ENCODE data around the gene CCDC178. TPM values are rescaled to one million over a fixed set of nuclear protein-coding genes. Genes with fewer than 3 reads are reported as not detected.

The CCDC178 gene
- total RNA-seq, 2 experiments from 2014 or later = not detected

GRCh38 chr18:33304277-33304676, 136.2 kb downstream of the CCDC178 start:
- no peak for TF ChIP-seq CTCF (IDR thresholded peaks at IDR 0.05)
- DNase-seq (no peak), ATAC-seq (no peak)
- Mint-ChIP-seq H3K27ac (no peak overlapping the region), H3K27me3 (no peaks in the 10 kb centered on the region), H3K36me3 (ENCODE audit: low read depth) (no peaks in the 10 kb centered on the region), H3K4me3 (no peak overlapping the region), H3K9me3 (peaks cover 13% of the 10 kb centered on the region), H3K4me1 (ENCODE audit: low read depth) (no peaks in the 10 kb centered on the region)
- CTCF ChIA-PET = no interaction called here
- intact Hi-C loops (cut with micrococcal nuclease) = no loop called here
- POLR2A ChIA-PET = no interaction called here

- no peak overlapping the region for H3K27ac Mint-ChIP-seq
Observed at GRCh38 chr18:33291539-33291938, 149.0 kb downstream of the CCDC178 start.

GRCh38 chr18:33288082-33288716, 152.3 kb downstream of the CCDC178 start:
- Mint-ChIP-seq H3K4me1 (ENCODE audit: low read depth) (no peaks in the 10 kb centered on the region), H3K27ac (no peak overlapping the region), H3K9me3 (peaks cover 1% of the 10 kb centered on the region), H3K27me3 (no peaks in the 10 kb centered on the region), H3K4me3 (no peak overlapping the region), H3K36me3 (ENCODE audit: low read depth) (no peaks in the 10 kb centered on the region)
- no peak for DNase-seq
- ChIA-PET CTCF (no interaction called here), POLR2A (no interaction called here)
- no peak for ATAC-seq
- intact Hi-C loops (cut with micrococcal nuclease) = no loop called here
- TF ChIP-seq CTCF (IDR thresholded peaks at IDR 0.05) = no peak

More at GRCh38 chr18:33291539-33291938, 149.0 kb downstream of the CCDC178 start:
- ChIA-PET POLR2A (no interaction called here), CTCF (no interaction called here)
- no peaks in the 10 kb centered on the region for H3K36me3 Mint-ChIP-seq (ENCODE audit: low read depth)
- no peaks in the 10 kb centered on the region for H3K27me3 Mint-ChIP-seq
- H3K9me3 Mint-ChIP-seq = peaks cover 1% of the 10 kb centered on the region
- no peak overlapping the region for H3K4me3 Mint-ChIP-seq
- no peak for DNase-seq
- TF ChIP-seq CTCF (IDR thresholded peaks at IDR 0.05) = no peak
- intact Hi-C loops (cut with micrococcal nuclease) = no loop called here
- no peak for ATAC-seq
- H3K4me1 Mint-ChIP-seq (ENCODE audit: low read depth) = no peaks in the 10 kb centered on the region

GRCh38 chr18:33282709-33283333, 157.7 kb downstream of the CCDC178 start:
- no peaks in the 10 kb centered on the region for H3K36me3 Mint-ChIP-seq (ENCODE audit: low read depth)
- ATAC-seq (no peak), DNase-seq (no peak)
- H3K4me1 Mint-ChIP-seq (ENCODE audit: low read depth) = no peaks in the 10 kb centered on the region
- no peaks in the 10 kb centered on the region for H3K27me3 Mint-ChIP-seq
- ChIA-PET POLR2A (no interaction called here), CTCF (interaction anchor here (1.4 kb wide), 1 partner anchor 11 kb away, joined by 3 read pairs; no protein-coding TSS in a partner anchor)
- H3K27ac Mint-ChIP-seq = no peak overlapping the region
- no peak for TF ChIP-seq CTCF (IDR thresholded peaks at IDR 0.05)
- peaks cover under 1% of the 10 kb centered on the region for H3K9me3 Mint-ChIP-seq
- H3K4me3 Mint-ChIP-seq = no peak overlapping the region
- intact Hi-C loops (cut with micrococcal nuclease) = no loop called here

GRCh38 chr18:33282142-33282541, 158.4 kb downstream of the CCDC178 start:
- Mint-ChIP-seq H3K27ac (no peak overlapping the region), H3K4me3 (no peak overlapping the region), H3K9me3 (peaks cover 5% of the 10 kb centered on the region), H3K4me1 (ENCODE audit: low read depth) (no peaks in the 10 kb centered on the region), H3K36me3 (ENCODE audit: low read depth) (no peaks in the 10 kb centered on the region), H3K27me3 (no peaks in the 10 kb centered on the region)
- ChIA-PET POLR2A (no interaction called here), CTCF (no interaction called here)
- no peak for TF ChIP-seq CTCF (IDR thresholded peaks at IDR 0.05)
- no peak for ATAC-seq
- intact Hi-C loops (cut with micrococcal nuclease) = no loop called here
- DNase-seq = no peak

Data from activated CD8-positive, alpha-beta T cell treated with anti-CD3 and anti-CD28 coated beads for 36 hours (primary cell).